GM19099 (cell line): ENCODE measurements around the gene NET1.

ENCODE experiments used
- POLR2A ChIP-seq: IDR thresholded peaks from 3 replicates; pipeline ENCODE4 v1.6.1; 2011; ENCODE audit warnings: low read depth; ENCODE audit not compliant: insufficient read length; ENCODE audit errors: extremely low read depth

The NET1 gene

DNA sequence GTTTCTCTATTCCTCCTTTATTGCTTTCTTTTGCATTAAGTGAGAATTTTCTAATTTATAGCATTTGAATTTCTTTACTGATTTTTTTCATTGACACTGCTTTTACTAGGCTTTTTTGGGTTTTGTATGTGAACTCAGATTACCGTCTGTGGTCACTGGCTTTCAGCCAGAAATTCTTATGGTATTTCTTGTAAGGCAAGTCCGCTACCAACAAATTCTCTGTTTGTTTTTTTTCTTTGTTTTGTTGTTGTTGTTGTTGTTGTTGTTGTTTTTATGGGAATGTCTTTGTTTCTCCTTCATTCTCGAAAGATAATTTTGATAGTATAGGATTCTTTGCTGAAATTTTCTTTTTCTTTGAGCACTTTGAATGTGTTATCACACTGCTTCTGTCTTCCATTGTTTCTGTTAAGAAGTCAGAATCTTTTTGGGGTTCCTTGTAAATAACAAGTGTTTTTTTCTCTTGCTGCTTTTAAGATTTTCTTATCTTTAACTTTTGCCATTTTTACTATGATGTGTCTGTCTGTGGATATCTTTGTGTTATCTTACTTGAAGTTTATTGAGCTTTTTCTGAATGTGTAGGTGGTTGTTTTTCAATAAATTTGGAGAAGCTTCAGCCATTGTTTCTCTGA is 7.2 kb downstream of the NET1 start:
- no peak for TF ChIP-seq POLR2A

GRCh38 chr10:5423771-5424170 is 11.4 kb downstream of the NET1 start:
- no peak for TF ChIP-seq POLR2A

DNA sequence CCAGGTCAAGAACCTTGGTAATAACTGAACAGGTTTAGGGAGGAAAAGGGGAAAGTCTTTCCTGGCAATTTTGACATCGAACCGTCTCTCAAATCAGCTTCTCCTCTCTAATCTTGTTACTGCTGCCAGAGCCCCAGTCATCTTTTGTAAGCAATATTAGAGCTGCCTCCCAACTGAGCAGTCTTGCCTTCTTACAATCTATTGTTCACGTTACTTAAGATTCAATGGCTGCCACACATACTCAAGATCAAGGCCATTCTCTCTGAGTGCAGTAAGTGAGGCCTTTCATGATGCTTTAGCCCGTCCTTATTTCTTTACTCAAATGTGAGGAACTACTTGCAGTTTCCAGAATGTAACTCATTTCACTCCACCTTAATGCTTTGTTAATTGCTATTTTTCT is 12.4 kb downstream of the NET1 start:
- TF ChIP-seq POLR2A = no peak

DNA sequence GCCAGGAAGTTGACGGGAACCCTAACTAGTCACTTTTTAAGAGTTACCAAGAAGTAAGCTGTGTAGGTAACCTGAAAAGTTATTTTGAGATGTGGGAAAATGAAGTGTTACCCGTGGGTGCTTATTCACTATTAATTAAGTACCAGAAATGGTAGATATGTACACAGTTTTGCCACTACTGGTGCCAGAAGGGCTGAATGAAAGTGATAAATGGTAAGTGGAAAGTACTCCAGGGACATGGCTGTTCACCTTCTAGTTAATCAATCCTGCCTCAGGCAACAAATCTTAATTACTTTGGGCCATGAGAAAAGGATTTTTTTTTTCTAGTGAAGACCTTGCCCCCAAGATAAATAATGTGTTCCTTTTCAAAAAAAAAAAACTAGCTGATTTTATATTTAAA is 15.8 kb downstream of the NET1 start:
- TF ChIP-seq POLR2A = no peak

DNA sequence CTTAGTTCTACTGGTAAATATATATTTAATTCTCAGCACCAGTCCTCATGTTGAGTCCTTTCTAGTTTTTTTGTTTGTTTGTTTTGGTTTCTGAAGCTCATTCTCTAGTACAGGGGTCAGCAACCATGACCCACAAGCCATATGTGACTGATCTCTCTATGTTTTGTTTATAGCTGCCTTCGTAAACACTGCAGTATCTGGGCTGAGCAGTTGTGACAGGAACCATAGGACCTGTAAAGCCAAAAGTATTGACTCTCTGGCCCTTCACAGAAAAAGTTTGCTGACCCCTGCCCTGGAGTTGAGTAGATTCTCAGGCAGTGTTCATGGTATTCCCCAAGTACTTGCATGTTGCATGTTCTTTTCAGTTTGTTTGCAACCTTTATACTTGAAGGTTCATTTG is 20.8 kb downstream of the NET1 start:
- no peak for TF ChIP-seq POLR2A

DNA sequence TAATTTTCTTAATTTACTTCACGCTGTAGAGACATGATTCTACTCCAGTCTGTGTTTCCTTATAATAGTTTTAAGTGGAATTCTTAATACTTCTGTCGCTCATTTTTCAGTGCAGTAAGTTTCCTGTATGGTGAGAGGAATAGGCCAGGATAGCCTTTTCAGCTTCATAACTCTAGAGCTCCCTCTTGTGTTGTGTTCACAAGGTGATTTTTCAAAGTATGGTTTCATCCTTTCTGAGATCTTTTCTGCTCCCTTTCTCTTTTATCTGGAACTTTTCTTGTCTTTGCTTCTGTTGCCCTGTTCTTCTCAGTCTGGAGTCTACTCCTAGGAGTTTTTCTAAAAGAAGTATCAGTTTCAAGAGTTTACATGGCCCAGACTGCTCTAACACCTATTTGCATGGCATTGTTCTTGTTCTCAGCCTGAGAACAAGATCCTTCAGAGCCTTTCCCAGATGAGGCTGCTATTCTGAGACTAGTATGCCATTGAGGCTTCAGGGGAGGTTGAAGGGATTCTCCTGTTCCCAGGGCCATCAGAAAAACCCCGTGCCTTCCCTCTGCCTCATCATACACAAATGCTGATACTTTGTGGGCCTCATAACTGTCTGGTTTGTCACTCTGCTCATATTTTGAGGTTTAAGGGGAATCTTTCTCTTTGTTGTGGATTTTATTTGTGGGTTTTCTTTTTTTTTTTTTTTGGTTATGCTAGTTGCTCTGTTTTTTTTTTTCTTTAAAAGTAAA is 21.8 kb downstream of the NET1 start:
- TF ChIP-seq POLR2A = no peak

DNA sequence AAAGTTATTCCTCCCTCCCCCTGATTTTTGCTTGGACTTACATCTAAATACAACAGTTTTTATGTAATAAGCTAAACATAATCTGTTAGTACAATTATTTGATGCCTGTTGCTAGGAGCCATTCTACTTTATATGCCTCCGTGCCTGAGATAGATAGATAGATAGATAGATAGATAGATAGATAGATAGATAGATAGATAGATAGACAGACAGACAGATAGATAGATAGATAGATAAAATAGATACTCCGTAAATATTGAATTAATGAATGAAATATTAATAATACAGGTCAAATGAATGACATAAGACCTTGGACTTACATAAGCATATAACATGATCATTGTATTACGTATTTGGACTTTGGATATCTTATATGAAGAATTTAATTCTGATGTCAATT is 23.0 kb downstream of the NET1 start:
- no peak for TF ChIP-seq POLR2A

- TF ChIP-seq POLR2A = no peak
Observed at GRCh38 chr10:5440206-5440605, 27.8 kb downstream of the NET1 start.

GRCh38 chr10:5441106-5441505 is 28.7 kb downstream of the NET1 start:
- TF ChIP-seq POLR2A = no peak

DNA sequence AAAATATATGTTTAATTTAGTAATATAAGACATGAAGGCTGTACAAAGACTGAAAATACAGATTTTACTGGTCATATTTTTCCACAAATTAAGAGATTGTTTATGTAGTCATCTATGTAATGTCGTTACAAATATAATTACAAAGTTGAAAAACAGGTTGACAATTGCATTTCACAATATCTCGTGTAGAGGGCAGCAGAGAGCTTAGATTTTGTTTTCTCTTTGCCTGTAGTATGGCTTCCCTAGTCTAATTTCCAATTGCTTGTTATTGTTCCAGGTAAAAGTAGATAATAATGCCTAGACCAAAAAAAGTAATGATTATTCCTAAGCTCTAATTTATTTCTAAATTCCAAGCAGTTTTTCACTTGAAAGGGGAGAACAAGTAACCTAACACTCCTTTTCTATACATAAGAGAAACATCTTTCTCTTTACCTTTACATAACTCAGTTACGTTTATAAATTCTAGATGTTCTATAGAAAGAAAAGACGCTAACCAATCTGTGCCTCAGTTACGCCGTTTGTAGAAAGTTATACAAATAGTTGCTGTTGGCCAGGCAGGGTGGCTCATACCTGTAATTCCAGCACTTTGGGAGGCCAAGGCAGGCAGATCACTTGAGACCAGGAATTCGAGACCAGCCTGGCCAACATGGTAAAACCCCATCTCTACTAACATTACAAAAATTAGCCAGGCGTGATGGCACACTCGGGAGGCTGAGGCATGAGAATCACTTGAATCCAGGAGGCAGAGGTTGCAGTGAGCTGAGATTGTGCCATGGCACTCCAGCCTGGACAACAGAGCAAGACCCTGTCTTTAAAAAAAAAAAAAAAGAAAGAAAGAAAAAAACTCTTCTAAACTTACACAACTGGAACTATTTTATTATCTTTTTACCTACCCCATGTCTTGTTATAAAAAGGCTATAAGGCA is 30.0 kb downstream of the NET1 start:
- no peak for TF ChIP-seq POLR2A

GRCh38 chr10:5442990-5443370 is 30.6 kb downstream of the NET1 start:
- TF ChIP-seq POLR2A = no peak

GRCh38 chr10:5443429-5443828 is 31.1 kb downstream of the NET1 start:
- no peak for TF ChIP-seq POLR2A

GRCh38 chr10:5445006-5445405 is 32.6 kb downstream of the NET1 start:
- TF ChIP-seq POLR2A = no peak

- peak; percentile 63 for TF ChIP-seq POLR2A
Observed at GRCh38 chr10:5446390-5446926, 34.1 kb downstream of the NET1 start.

DNA sequence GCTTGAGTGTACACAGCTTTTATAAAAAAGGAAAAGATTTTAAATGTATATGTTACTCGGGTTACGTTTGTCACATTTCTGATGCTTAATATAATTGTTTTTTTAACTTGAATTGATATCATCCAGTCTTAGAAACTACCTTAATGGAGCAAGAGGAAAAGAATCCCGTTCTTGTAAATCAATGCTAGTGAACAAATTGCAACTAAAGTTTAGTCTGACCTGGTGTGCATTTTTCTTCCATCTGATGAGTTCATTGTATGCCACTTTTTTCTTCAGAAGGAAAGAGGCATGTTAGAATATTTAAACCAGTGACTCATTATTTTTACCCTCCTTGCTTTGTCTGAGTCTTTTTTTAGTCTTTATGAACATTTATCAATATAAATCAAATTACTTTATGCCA is 34.7 kb downstream of the NET1 start:
- TF ChIP-seq POLR2A = no peak

DNA sequence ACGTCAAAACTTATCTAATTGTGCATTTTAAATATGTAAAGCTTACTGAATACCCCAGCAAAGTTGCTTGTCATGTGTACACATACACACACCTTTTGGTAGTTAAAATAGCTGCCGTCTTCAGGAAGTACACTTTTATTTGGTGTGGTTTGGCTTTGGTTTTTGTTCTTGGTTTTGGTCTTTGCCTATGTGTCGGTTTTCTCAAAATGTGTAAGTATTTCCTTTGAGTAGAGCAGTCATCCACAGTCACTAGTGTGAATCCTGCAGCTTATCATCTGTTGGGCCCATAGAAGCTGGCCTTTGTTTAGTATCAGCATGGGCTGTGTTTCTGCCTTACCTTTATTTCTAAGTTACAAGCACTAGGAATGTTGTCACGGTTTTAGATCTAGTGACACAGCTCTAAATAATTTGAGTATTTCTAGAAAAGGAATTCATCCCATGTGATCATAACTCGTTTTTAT is 35.3 kb downstream of the NET1 start:
- TF ChIP-seq POLR2A = no peak

GRCh38 chr10:5448333-5449001 is 36.1 kb downstream of the NET1 start:
- no peak for TF ChIP-seq POLR2A
